ENCODE data around the gene CYP2C19.
"Not testable (repeated sequence)": the region's sequence is repeated elsewhere in the genome, so short reads cannot be mapped to it uniquely, and the experiment has no call there.

Gene CYP2C19

DNA sequence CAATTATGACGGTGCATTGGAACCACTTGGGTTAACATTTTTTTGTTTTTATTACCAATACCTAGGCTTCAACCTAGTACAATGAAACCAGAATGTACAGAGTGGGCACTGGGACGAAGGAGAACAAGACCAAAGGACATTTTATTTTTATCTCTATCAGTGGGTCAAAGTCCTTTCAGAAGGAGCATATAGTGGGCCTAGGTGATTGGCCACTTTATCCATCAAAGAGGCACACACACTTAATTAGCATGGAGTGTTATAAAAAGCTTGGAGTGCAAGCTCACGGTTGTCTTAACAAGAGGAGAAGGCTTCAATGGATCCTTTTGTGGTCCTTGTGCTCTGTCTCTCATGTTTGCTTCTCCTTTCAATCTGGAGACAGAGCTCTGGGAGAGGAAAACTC is at the start of gene CYP2C19:
CYP2C19 (plus strand) TSS at position 289 of the 400 bp plus-strand sequence; CDS start at position 314, 25 bp downstream.
- no peak for DNase-seq

DNA sequence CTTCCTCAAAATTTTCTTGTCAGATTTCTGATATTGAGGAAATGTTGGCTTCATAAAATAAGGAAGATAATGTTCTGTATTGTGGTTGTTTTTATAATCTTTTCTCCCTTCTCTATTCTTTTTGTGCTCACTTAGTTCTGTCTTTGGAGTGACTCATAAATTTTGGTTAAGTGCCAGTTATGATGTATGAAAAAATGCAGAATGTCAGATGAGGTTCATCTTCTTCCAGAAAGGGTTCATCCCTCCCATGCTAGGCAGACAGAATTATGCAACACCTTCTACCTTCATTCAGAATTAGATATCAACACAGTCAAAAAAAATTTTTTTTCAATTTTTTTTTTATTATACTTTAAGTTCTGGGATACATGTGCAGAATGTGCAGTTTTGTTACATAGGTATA is 36.6 kb upstream of the CYP2C19 start:
- DNase-seq: no peak

DNA sequence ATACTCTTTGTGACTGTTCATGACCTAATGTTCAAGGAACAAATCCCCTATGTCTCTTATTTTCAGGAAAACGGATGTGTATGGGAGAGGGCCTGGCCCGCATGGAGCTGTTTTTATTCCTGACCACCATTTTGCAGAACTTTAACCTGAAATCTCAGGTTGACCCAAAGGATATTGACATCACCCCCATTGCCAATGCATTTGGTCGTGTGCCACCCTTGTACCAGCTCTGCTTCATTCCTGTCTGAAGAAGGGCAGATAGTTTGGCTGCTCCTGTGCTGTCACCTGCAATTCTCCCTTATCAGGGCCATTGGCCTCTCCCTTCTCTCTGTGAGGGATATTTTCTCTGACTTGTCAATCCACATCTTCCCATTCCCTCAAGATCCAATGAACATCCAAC is 27.3 kb upstream of the CYP2C19 start:
- no peak for DNase-seq

DNA sequence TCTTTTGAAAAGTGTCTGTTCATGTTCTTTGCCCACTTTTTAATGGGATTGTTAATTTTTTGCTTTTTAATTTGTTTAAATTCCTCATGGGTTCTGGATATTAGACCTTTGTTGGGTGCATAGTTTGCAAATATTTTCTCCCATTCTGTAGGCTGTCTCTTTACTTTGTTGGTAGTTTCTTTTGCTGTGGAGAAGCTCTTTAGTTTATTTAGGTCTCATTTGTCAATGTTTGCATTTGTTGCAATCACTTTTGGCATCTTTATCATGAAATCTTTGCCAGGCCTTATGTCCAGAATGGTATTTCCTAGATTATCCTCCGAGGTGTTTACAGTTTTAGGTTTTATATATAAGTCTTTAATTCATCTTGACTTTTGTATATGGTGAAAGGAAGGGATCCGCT is 23.9 kb upstream of the CYP2C19 start:
- no peak for DNase-seq

DNA sequence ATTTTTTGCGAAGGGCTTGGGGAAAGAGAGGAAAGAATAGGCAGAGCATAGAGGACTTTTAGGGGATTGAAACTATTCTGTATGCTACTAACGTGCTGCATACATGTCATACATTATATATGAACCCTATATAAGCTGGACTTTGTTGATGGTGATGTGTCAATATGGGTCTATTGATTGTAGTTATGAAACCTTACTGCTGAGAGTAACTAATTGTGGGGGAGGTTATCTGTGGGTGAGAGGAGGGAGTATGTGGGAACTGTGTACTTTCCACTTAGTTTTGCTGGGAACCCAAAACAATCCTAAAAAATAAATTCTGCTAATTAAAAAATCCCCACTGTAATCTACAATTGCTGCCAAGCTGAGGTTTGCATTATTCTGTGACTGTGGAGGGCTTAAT is 15.3 kb upstream of the CYP2C19 start:
- no peak for DNase-seq

DNA sequence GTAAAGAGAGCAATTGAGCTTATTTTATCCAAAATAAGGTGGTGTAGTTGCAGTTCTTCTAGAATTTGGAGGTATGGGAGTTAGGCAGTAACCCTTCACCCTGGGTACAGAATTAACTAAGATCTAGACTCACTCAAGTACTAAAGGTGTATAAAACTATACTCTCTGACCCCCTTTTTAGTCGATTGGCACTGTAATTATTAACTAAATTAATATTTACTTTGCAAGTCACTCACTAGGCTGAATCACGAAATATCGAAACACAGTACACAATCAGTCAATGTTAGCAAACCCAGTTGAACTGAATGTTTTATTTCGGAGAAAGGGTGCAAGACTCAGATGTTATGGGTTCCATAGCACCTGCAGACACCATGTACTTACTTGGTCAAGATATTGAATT is 14.6 kb upstream of the CYP2C19 start:
- DNase-seq: no peak

DNA sequence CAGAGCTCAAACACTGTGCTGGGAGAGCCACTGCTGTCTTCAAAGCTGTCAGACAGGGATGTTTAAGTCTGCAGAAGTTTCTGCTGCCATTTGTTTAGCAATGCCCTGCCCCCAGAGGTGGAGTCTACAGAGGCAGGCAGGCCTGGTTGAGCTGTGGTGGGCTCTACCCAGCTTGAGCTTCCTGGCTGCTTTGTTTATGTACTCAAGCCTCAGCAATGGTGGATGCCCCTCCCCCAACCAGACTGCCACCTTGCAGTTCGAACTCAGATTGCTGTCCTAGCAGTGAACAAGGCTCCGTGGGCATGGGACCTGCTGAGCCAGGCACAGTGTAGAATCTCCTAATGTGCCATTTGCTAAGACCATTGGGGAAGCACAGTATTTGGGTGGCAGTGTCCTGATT is 4.6 kb upstream of the CYP2C19 start:
- no peak for DNase-seq

DNA sequence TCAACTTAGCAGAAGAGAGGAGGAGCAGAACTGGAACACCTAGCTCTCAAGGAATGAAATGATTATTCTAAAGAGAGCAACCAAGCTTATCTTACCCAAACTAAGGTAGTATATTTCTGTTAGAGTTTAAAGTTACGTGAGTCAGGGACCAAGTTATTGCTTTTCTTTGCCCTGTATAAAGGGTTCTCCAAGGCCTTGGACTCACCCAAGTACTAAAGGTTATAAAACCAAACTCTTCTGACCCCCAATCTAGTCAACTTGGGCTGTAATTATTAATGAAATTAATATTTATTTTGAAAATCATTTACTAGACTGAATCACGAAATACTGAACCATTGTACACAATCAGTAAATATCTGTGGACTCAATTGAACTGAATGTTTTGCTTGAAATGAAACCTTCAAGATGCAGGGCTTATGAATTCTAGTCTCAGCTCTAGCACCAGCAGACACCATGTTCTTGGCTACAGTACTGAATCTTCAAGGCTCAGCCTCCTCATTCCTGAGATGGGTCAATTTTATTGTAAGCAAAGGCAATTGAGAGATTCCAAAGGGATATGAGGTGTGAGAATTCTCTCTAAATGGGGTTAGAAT is 1.8 kb upstream of the CYP2C19 start:
- DNase-seq: no peak

DNA sequence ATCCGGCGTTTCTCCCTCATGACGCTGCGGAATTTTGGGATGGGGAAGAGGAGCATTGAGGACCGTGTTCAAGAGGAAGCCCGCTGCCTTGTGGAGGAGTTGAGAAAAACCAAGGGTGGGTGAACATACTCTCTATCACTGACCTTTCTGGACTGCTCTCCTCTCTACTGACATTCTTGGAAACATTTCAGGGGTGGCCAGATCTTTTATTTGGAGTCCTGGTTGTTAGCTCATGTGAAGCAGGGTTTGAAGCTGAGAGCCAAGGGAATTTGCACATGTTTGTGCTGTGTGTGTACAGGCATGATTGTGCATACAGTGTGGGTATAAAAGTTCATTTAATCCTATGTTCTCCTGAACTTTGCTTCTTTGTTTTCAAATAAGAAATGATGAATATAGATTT is 12.9 kb downstream of the CYP2C19 start:
- not testable (repeated sequence) for DNase-seq

DNA sequence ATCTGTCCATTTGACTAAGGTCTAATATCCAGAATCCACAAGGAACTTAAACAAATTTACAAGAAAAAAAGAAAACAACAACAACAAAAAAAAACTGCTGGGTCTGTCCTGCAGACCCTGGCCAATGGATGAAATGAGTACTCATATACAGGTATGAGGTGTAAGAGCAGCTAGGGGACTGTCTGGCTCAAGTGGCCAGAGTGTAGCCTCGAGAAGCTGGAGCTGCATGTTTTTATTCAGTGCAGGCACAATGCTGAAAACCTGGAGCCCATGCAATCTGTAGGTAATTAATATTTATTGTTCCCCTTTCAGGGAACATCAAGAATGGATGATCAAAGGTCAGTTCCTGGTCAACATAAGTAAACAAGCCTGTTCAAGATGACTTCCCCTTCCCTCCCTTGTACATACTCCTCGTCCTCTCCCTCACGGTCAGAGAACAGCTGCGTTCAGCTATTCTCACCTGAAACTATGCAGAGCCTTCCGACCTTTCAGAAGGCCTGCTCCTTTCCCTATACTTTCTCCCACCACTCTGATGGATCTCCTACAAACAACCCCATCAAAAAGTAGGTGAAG is 15.5 kb downstream of the CYP2C19 start:
- DNase-seq: no peak

DNA sequence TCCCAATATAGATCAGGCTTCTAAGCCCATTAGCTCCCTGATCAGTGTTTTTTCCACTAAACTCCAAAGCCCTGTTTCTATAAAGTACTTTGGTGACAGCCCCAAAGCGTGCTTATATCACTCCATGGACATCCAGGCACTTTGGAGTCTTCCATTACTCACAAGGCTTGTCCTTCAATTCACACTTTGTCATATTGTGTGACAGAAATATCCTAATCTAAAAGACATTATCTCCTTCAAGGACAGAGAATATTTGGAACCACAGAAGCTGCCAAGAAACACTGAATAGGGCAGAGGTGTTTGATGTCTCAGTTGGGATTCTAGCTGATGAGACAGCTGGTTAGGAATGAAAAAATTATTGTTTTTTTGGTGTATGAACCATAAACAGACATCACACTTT is 18.4 kb downstream of the CYP2C19 start:
- no peak for DNase-seq

DNA sequence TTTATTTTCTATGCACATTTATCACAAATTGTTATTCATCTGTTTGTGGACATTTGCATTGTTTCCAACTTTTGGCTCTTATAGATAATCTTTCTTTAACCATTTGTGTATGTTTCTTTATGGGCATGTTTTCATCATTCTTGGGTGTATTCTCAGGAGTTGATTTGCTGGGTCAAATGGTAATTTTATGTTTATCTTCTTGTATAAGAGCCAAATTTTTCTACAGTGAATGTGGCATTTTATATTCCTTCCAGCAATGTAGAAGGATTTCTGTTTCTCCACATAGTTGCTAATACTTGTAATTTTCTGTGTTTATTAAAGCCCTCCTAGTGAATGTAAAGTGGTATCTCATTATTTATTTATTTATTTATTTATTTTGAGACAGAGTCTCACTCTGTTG is 21.8 kb downstream of the CYP2C19 start:
- no peak for DNase-seq

DNA sequence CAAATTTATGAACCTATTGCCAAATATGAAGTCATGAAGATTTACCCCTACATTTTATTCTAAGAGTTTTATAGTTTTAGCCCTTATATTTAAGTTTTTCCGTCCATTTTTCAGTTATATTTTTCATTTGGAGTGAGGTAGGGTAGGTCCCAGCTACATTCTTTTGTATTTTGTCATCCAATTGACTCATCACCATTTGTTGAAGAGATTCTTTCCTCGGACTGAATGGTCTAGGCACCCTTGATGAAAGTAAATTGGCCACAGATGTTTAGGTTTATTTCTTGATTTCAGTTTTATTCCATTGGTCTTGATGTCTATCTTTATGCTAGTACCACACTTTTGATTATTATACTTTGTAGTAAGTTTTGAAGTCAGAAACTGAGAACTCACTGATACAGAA is 22.7 kb downstream of the CYP2C19 start:
- no peak for DNase-seq

DNA sequence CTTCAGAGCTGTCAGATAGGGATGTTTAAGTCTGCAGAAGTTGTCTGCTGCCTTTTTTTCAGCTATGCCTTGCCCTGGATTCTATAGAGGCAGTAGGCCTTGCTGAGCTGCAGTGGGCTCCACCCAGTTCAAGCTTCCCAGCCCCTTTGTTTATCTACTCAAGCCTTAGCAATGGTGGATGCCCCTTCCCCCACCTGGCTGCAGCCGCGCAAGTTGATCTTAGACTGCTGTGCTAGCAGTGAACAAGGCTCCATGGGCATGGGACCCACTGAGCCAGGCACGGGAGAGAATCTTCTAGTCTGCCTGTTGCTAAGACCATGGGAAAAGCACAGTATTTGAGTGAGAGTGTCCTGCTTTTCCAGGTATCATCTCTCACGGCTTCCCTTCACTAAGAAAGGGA is 38.1 kb downstream of the CYP2C19 start:
- not testable (repeated sequence) for DNase-seq

DNA sequence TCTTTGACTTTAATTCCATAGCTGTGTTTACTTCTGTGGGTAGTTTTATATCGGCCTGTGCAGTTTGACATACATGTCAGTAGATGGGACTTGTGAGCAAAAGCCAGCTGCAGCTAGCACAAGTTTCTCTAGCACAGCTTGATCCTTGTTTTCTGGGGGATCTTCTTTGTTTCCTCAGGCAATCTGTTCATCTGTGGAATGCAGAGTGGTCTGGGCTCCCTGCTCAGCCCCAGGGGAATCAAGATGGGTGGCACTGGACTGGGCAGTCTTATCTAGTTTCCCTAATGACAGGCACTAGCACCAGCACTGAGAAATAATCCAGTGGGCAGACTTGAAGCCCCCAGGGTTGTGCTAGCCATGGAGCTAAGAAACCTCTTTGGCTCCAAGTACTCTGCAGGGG is 40.8 kb downstream of the CYP2C19 start:
- no peak for DNase-seq

DNA sequence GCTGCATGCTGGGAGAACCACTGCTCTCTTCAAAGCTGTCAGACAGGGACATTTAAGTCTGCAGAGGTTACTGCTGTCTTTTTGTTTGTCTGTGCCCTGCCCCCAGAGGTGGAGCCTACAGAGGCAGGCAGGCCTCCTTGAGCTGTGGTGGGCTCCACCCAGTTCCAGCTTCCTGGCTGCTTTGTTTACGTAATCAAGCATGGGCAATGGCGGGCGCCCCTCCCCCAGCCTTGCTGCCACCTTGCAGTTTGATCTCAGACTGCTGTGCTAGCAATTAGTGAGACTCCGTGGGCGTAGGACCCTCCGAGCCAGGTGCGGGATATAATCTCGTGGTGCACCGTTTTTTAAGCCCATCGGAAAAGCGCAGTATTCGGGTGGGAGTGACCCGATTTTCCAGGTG is 67.5 kb downstream of the CYP2C19 start:
- not testable (repeated sequence) for DNase-seq

DNA sequence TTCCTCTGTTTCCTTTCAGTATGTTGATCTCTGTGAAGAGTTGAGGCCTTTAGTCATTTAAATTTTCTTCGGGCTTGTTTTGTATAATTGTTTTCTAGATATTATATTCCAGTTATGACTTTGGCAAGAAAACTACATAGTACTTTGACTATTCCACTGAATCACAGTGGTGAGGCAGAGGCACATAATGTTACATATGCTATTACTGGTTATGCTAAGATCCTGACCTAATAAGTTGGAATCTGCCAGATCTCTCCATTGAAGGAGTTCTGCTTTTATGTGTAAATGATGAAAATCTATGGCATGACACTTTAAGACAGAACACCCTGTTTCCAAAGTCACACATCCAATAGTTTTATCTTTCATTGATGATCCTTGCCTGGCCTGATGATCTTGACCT is 83.7 kb downstream of the CYP2C19 start:
- no peak for DNase-seq

DNA sequence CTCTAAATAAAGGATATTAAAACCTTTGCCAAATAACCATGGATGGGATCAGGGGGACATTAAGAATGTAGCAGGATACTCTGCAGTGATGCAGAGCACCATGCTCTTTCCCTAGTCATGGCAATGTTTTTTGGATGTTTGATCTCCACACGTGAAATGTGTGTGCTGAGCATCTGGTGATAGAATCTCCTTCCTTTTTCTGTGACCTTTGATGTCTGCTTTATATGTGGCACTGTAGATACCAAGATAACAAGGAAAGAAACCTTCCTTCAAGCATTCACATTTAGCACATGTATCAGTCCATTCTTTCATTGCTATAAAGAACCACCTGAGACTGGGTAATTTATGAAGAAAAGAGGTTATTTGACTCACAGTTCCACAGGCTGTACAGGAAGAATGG is 88.3 kb downstream of the CYP2C19 start:
- no peak for DNase-seq

DNA sequence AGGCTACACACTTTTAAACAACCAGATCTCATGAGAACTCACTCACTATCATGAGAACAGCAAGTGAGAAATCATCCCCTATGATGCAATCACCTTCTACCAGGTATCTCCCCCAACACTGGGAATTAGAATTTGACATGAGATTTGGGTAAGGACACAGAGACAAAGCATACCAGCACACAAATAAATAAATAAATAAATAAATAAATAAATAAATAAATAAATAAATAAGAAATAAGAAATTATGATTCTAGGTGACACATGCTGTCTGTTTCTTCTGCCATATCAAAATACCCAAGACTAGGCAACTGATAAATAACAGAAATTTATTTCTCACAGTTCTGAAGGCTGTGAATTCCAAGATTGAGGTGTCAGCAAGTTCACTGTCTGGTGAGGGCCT is 88.8 kb downstream of the CYP2C19 start:
- DNase-seq: no peak

DNA sequence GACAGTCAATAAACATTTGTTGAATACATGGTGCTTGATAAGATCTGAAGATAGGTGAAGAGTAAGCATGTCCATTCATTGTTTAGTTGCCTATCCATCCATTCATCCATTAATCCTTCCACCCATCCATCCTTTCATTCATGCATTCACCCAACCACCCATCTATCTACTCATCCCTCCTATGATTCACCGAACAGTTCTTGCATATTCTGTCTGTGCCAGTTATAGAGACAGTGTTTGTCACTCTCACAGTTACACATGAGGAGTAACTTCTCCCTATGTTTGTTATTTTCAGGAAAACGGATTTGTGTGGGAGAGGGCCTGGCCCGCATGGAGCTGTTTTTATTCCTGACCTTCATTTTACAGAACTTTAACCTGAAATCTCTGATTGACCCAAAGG is 90.0 kb downstream of the CYP2C19 start:
- no peak for DNase-seq

DNA sequence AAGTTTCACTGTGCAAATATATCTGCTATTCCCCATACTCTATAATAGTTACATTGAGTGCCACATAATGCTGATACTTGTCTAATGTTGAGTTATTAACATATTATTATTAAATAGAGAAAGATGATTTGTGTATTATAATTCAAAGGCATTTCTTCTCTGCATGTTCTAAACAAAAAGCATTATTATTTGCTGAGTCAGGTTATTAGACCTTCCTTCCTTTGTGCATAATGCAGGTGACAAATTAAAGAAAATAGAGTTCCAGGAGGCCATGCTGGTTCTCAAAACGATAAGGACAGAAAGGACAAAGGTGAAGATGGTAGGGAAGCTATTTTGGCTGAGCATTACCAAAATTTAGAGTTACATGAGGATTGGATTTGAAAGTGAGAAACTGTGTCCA is 90.6 kb downstream of the CYP2C19 start:
- no peak for DNase-seq

DNA sequence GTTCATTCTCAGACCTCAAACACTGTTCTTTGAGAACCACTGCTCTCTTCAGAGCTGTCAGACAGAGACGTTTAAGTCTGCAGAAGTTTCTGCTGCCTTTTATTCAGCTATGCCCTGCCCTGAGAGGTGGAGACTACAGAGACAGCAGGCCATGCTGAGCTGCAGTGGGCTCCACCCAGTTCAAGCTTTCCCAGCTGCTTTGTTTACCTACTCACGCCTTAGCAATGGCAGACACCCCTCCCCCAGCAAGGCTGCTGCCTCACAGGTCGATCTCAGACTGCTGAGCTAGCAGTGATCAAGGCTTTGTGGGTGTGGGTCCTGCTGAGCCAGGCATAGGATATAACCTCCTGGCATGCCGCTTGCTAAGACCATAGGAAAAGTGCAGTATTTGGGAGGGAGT is 95.5 kb downstream of the CYP2C19 start:
- DNase-seq: no peak

DNA sequence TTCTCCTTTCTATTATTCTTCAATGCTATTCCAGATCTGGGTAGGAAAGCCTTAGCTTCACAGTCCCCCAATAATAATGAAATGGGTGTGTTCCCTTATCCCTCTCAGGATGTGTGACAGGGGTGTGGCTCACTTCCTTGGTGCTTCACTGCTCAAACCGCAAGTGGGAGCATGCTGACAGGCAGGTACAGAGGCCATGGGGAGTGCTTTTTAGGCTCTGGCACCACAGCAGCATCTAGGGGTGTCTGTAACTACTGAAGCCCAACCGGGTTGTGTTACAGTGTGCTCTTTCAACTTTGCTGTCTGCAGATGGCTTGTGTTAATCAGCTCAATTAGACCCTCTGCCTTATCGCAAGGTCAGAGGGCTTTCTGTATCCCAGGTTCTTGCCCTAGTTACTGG is 96.6 kb downstream of the CYP2C19 start:
- no peak for DNase-seq

DNA sequence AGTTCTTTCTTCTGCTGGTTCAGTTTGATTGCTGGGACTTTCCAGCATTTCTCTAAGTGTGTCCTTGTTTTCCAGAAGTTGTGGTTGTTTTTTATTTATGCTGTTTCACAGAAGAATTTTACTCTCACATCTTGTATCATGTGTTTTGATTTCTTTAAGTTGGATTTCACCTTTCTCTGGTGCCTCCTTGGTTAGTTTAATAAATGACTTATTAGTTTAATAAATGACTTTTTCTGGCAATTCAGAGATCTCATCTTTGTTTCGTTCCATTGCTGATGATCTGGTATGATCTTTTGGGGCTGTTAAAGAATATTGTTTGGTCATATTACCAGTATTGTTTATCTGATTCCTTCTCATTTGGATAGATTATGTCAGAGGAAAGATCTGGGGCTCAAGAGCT is 116.2 kb downstream of the CYP2C19 start:
- DNase-seq: no peak

DNA sequence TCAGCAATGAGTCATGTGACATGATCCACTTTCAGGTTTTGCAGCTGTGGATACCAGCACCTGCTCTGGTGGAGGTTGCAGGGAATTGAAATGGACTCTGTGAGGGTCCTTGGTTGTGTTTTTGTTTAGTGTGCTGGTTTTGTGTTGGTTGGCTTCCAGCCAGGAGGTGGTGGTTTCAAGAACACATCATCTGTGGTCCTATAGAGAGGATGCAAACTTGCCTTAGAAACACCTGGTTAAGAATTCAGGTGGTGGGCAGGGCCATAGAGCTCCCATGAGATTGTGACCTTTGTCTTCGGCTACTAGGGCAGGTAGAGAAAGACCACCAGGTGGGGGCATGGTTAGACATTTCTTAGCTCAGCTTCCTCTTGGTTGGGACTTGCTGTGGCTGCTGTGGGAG is 116.7 kb downstream of the CYP2C19 start:
- DNase-seq: no peak

DNA sequence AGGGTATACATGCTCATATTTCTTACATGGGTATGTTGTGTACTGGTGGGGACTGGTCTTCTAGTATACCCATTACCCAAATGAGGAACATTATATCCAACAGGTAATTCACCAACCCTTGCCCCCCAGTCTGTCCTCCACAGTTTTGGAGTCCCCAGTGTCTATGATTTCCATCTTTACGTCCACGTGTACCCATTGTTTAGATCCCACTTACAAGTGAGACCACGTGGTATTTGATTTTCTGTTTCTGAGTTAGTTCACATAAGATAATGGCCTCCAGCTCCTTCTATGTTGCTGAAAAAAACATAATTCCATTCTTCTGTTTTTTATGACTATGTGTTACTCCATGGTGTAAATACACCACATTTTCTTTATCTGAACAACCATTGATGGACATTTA is 126.6 kb downstream of the CYP2C19 start:
- DNase-seq: no peak
